SK-N-SH treated with all-trans-retinoic acid at 6 μM for 48 hours (cell line): ENCODE measurements around the gene TICRR.

Experiments used
- ARNTL ChIP-seq: fragments of 450-650 bp; formaldehyde crosslinking; IDR thresholded peaks from 2 replicates; pipeline ENCODE4 v1.5.0; 2020; ENCODE audit warnings: low read depth, mild to moderate bottlenecking, moderate library complexity, borderline replicate concordance
- BACH2 ChIP-seq: fragments of 250-450 bp; sonication (Bioruptor Pico); IDR thresholded peaks from 2 replicates; pipeline ENCODE4 v1.9.0; 2021; ENCODE audit warnings: mild to moderate bottlenecking, borderline replicate concordance
- CREB5 ChIP-seq: fragments of 250-450 bp; sonication (Bioruptor Pico); IDR thresholded peaks from 2 replicates; pipeline ENCODE4 v1.5.1; 2020; ENCODE audit warnings: low read depth, mild to moderate bottlenecking, moderate library complexity
- CSRNP3 ChIP-seq: fragments of 250-450 bp; sonication (Bioruptor Pico); IDR thresholded peaks from 2 replicates; pipeline ENCODE4 v1.5.1; 2021; ENCODE audit warnings: mild to moderate bottlenecking, moderate library complexity
- PATZ1 ChIP-seq: fragments of 250-450 bp; sonication (Bioruptor Pico); IDR thresholded peaks from 2 replicates; pipeline ENCODE4 v1.8.0; 2020; ENCODE audit warnings: mild to moderate bottlenecking, moderate library complexity, borderline replicate concordance
- SNAI2 ChIP-seq: fragments of 250-450 bp; sonication (Bioruptor Pico); IDR thresholded peaks from 2 replicates; pipeline ENCODE4 v1.5.0; 2020; ENCODE audit warnings: mild to moderate bottlenecking, moderate library complexity
- ZC3H10 ChIP-seq: fragments of 250-450 bp; sonication (Bioruptor Pico); IDR thresholded peaks from 2 replicates; pipeline ENCODE4 v1.5.1; 2021; ENCODE audit warnings: mild to moderate bottlenecking, moderate library complexity
- ZFP3 ChIP-seq: fragments of 250-450 bp; sonication (Bioruptor Pico); IDR thresholded peaks from 2 replicates; pipeline ENCODE4 v1.5.0; 2020; ENCODE audit warnings: mild to moderate bottlenecking, moderate library complexity
- ZFP30 ChIP-seq: fragments of 450-650 bp; formaldehyde crosslinking; IDR thresholded peaks from 2 replicates; pipeline ENCODE4 v1.5.0; 2022; ENCODE audit warnings: mild to moderate bottlenecking, moderate library complexity
- ZNF8 ChIP-seq: fragments of 450-650 bp; formaldehyde crosslinking; IDR thresholded peaks from 2 replicates; pipeline ENCODE4 v1.5.0; 2020; ENCODE audit warnings: mild to moderate bottlenecking, moderate library complexity

- TF ChIP-seq ZFP3 (CRISPR knock-in tag): no peak
- TF ChIP-seq CSRNP3 (CRISPR knock-in tag): no peak
- TF ChIP-seq ARNTL (CRISPR knock-in tag): no peak
- no peak for TF ChIP-seq BACH2 (CRISPR knock-in tag)
- TF ChIP-seq ZFP30 (CRISPR knock-in tag): no peak
- no peak for TF ChIP-seq CREB5 (CRISPR knock-in tag)
- no peak for TF ChIP-seq PATZ1 (CRISPR knock-in tag)
- no peak for TF ChIP-seq SNAI2
- no peak for TF ChIP-seq ZNF8
- no peak for TF ChIP-seq ZC3H10
These were observed 85.3 kb downstream of the TICRR start for GRCh38 chr15:89660556-89660955.
